Hepatocyte (in vitro differentiated cells): ENCODE measurements around the gene PLEKHG3. TPM values are rescaled to one million over a fixed set of nuclear protein-coding genes. Genes with fewer than 3 reads are reported as not detected.
A peak's percentile ranks its signal among the peaks of the same experiment; 100 is the strongest.

Source experiments
- DNase-seq: peaks from one replicate; pipeline ENCODE4 v3.0.0-alpha.2; 2016; ENCODE audit warnings: low spot score
- H2AFZ ChIP-seq: fragments of 200-600 bp; sonication (generic); 2 replicates; pipeline ENCODE4 v1.6.0; 2016; ENCODE audit warnings: antibody characterized with exemption, mild to moderate bottlenecking
- H3K27ac ChIP-seq: fragments of 200-600 bp; sonication (generic); 2 replicates; pipeline ENCODE4 v1.5.1; 2016; ENCODE audit warnings: mild to moderate bottlenecking
- H3K27me3 ChIP-seq: fragments of 200-600 bp; sonication (generic); 2 replicates; pipeline ENCODE4 v1.6.1; 2016
- H3K36me3 ChIP-seq: fragments of 200-600 bp; sonication (generic); replicated peaks from 2 replicates; pipeline ENCODE4 v1.5.1; 2016; ENCODE audit warnings: low read depth; ENCODE audit not compliant: insufficient read depth
- H3K4me1 ChIP-seq: fragments of 200-600 bp; sonication (generic); 2 replicates; pipeline ENCODE4 v1.5.1; 2016; ENCODE audit warnings: mild to moderate bottlenecking, moderate library complexity; ENCODE audit not compliant: insufficient read depth
- H3K4me2 ChIP-seq: fragments of 200-600 bp; sonication (generic); 2 replicates; pipeline ENCODE4 v1.6.0; 2016
- H3K4me3 ChIP-seq: fragments of 200-600 bp; sonication (generic); 2 replicates; pipeline ENCODE4 v1.5.1; 2016; ENCODE audit warnings: mild to moderate bottlenecking
- H3K79me2 ChIP-seq: fragments of 200-600 bp; sonication (generic); 2 replicates; pipeline ENCODE4 v1.6.0; 2017; ENCODE audit warnings: mild to moderate bottlenecking
- H3K9me2 ChIP-seq: fragments of 200-600 bp; sonication (generic); replicated peaks from 2 replicates; pipeline ENCODE4 v1.6.0; 2017; ENCODE audit warnings: mild to moderate bottlenecking; ENCODE audit not compliant: insufficient read depth
- H3K9me3 ChIP-seq: fragments of 200-600 bp; sonication (generic); 2 replicates; pipeline ENCODE4 v1.5.1; 2016; ENCODE audit warnings: low read depth, mild to moderate bottlenecking
- H4K20me1 ChIP-seq: fragments of 200-600 bp; sonication (generic); 2 replicates; pipeline ENCODE4 v1.6.0; 2016; ENCODE audit warnings: mild to moderate bottlenecking; ENCODE audit not compliant: insufficient read depth, poor library complexity, severe bottlenecking
- CTCF ChIP-seq: fragments of 200-600 bp; sonication (generic); IDR thresholded peaks from 2 replicates; pipeline ENCODE4 v1.5.1; 2016; ENCODE audit warnings: antibody characterized with exemption, mild to moderate bottlenecking; ENCODE audit not compliant: poor library complexity
- EZH2 ChIP-seq: fragments of 200-600 bp; sonication (generic); IDR thresholded peaks from 2 replicates; pipeline ENCODE4 v1.6.1; 2016; ENCODE audit warnings: antibody characterized with exemption, mild to moderate bottlenecking, borderline replicate concordance
- EZH2phosphoT487 ChIP-seq: fragments of 200-600 bp; sonication (generic); IDR thresholded peaks from one replicate; pipeline ENCODE4 v1.6.1; 2018; ENCODE audit warnings: antibody characterized with exemption, mild to moderate bottlenecking, low read depth, moderate library complexity; ENCODE audit not compliant: unreplicated experiment, severe bottlenecking
- WGBS: methylation state at CpG from one replicate; pipeline ENCODE4 v1.1.6; 2016; ENCODE audit warnings: low lambda C conversion rate; ENCODE audit errors: missing lambda C conversion rate; 5-methylcytosine and 5-hydroxymethylcytosine counted together
- polyA plus RNA-seq: library from polyadenylated mRNA; unstranded; fragments of >200 nt; fragmentation: Nextera tagmentation; extraction: Ambion mirVana; gene quantifications from 2 replicates; pipeline ENCODE4 v1.2.1, GENCODE V29; 2016
- total RNA-seq: library from RNA; depleted of rRNA; stranded (reverse); fragments of >200 nt; gene quantifications from 2 replicates; pipeline ENCODE4 v1.2.3, GENCODE V29; 2014

Gene PLEKHG3
- total and polyA plus RNA-seq, 2 experiments from 2014 or later: 42.7 to 54.2 TPM

- 95% methylated on average over 24 of the region's 24 CpGs for WGBS
- no peaks in the 10 kb centered on the region for H3K9me2 ChIP-seq
- TF ChIP-seq EZH2phosphoT487: no peak
- TF ChIP-seq CTCF: no peak
- no peak for TF ChIP-seq EZH2
Observed at GRCh38 chr14:64786296-64787149, 82.3 kb downstream of the PLEKHG3 start.

GRCh38 chr14:64787619-64788018 lies 83.4 kb downstream of the PLEKHG3 start:
- Histone ChIP-seq H3K4me3 (no peak overlapping the region), H4K20me1 (no peaks in the 10 kb centered on the region), H3K79me2 (no peaks in the 10 kb centered on the region), H3K9me3 (no peaks in the 10 kb centered on the region), H3K4me2 (no peak overlapping the region), H3K9me2 (no peaks in the 10 kb centered on the region), H3K27ac (no peak overlapping the region), H3K4me1 (no peaks in the 10 kb centered on the region), H3K36me3 (no peaks in the 10 kb centered on the region), H3K27me3 (no peaks in the 10 kb centered on the region), H2AFZ (no peak overlapping the region)
- no peak for DNase-seq
- no peak for TF ChIP-seq EZH2
- TF ChIP-seq EZH2phosphoT487: no peak
- WGBS: 90% methylated on average over 6 of the region's 6 CpGs

More at GRCh38 chr14:64786296-64787149, 82.3 kb downstream of the PLEKHG3 start:
- Histone ChIP-seq H4K20me1 (no peaks in the 10 kb centered on the region), H3K4me2 (no peak overlapping the region), H3K4me3 (no peak overlapping the region), H3K27ac (no peak overlapping the region), H3K9me3 (no peaks in the 10 kb centered on the region), H2AFZ (no peak overlapping the region), H3K79me2 (no peaks in the 10 kb centered on the region), H3K27me3 (no peaks in the 10 kb centered on the region), H3K36me3 (no peaks in the 10 kb centered on the region), H3K4me1 (no peaks in the 10 kb centered on the region)
- no peak for DNase-seq

- H3K4me3 ChIP-seq: no peak overlapping the region
- H4K20me1 ChIP-seq: no peaks in the 10 kb centered on the region
- peak; percentile 41 for DNase-seq
- 89% methylated on average over 1 of the region's 1 CpG for WGBS
- TF ChIP-seq CTCF: no peak
- TF ChIP-seq EZH2: no peak
- TF ChIP-seq EZH2phosphoT487: no peak
- H3K4me1 ChIP-seq: no peaks in the 10 kb centered on the region
- H3K4me2 ChIP-seq: no peak overlapping the region
- no peak overlapping the region for H3K27ac ChIP-seq
- H3K79me2 ChIP-seq: no peaks in the 10 kb centered on the region
- H3K9me3 ChIP-seq: no peaks in the 10 kb centered on the region
- no peaks in the 10 kb centered on the region for H3K36me3 ChIP-seq
- H2AFZ ChIP-seq: no peak overlapping the region
- H3K27me3 ChIP-seq: no peaks in the 10 kb centered on the region
- no peaks in the 10 kb centered on the region for H3K9me2 ChIP-seq
Observed at GRCh38 chr14:64788706-64789105, 84.5 kb downstream of the PLEKHG3 start.

- no peaks in the 10 kb centered on the region for H3K9me3 ChIP-seq
- H4K20me1 ChIP-seq: no peaks in the 10 kb centered on the region
- no peaks in the 10 kb centered on the region for H3K36me3 ChIP-seq
- no peak overlapping the region for H3K27ac ChIP-seq
- no peaks in the 10 kb centered on the region for H3K79me2 ChIP-seq
- H3K4me1 ChIP-seq: no peaks in the 10 kb centered on the region
- H3K27me3 ChIP-seq: no peaks in the 10 kb centered on the region
- WGBS: 81% methylated on average over 5 of the region's 5 CpGs
- H2AFZ ChIP-seq: no peak overlapping the region
- no peaks in the 10 kb centered on the region for H3K9me2 ChIP-seq
- no peak for TF ChIP-seq CTCF
- no peak for TF ChIP-seq EZH2phosphoT487
- TF ChIP-seq EZH2: no peak
- DNase-seq: no peak
- no peak overlapping the region for H3K4me2 ChIP-seq
- no peak overlapping the region for H3K4me3 ChIP-seq
Observed at GRCh38 chr14:64789696-64790095, 85.5 kb downstream of the PLEKHG3 start.
